HL-60 (cell line): ENCODE measurements around the gene GPATCH4.

ENCODE experiments used
- GABPA ChIP-seq: IDR thresholded peaks from 2 replicates; pipeline ENCODE4 v1.6.1; 2012; ENCODE audit warnings: low read depth
- POLR2AphosphoS5 ChIP-seq: IDR thresholded peaks from 2 replicates; pipeline ENCODE4 v1.6.1; 2012; ENCODE audit warnings: low read depth
- TF ChIP-seq, protein P1 (sequence below): IDR thresholded peaks from one replicate; pipeline ENCODE4 v1.5.1; 2011; ENCODE audit warnings: low read length, control low read depth, inconsistent platforms; ENCODE audit not compliant: insufficient read depth

DNA sequence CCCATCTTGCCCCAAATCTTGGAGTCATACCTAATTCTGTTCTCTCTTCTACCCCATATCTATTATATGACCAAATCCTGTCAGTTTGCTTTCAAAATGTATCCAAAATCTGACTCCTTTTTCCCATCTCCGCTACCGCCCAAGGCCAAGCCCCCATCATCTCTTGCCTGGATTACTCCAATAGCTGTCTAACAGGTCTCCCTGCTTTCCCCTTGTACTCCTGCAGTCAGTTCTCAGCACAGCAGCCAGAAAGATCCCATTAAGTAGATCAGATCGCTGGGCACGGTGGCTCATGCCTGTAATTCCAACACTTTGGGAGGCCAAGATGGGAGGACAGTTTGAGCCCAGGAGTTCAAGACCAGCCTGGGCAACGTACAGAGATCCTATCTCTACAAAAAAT lies 48.8 kb downstream of the GPATCH4 start:
- TF ChIP-seq, protein P1, sequence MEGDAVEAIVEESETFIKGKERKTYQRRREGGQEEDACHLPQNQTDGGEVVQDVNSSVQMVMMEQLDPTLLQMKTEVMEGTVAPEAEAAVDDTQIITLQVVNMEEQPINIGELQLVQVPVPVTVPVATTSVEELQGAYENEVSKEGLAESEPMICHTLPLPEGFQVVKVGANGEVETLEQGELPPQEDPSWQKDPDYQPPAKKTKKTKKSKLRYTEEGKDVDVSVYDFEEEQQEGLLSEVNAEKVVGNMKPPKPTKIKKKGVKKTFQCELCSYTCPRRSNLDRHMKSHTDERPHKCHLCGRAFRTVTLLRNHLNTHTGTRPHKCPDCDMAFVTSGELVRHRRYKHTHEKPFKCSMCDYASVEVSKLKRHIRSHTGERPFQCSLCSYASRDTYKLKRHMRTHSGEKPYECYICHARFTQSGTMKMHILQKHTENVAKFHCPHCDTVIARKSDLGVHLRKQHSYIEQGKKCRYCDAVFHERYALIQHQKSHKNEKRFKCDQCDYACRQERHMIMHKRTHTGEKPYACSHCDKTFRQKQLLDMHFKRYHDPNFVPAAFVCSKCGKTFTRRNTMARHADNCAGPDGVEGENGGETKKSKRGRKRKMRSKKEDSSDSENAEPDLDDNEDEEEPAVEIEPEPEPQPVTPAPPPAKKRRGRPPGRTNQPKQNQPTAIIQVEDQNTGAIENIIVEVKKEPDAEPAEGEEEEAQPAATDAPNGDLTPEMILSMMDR, result no peak
- TF ChIP-seq GABPA, result no peak
- no peak for TF ChIP-seq POLR2AphosphoS5
